ENCODE data around the gene C2CD2.

Gene C2CD2

DNA sequence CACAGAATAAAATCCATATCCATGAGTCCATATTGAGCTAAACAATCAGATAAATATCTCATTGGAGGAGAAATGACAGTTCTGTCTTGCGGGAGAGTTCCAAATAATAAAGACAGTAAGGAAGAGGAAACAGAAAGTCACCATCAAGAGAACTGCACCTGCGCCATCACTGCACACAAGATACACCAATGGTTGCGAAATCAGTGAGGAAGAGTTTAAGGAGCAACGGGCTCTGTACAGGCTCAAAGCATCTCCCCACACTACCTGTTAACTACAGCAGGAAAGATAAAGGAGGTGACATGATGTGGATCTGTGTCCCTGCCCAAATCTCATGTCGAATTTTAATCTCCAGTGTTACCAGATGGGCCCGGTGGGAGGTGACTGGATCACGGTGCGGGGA lies 7.8 kb downstream of the C2CD2 start:
- Histone ChIP-seq H3K36me3 (ENCODE audit: insufficient read depth, low read length) (no peaks in the 10 kb centered on the region), H3K9me3 (ENCODE audit: insufficient read depth, low read depth, low read length) (no peaks in the 10 kb centered on the region), H3K27ac (ENCODE audit: low read depth, low read length) (no peak overlapping the region), H3K27me3 (ENCODE audit: insufficient read depth, low read length) (no peaks in the 10 kb centered on the region), H3K4me1 (ENCODE audit: insufficient read depth, low read length) (peaks cover 7% of the 10 kb centered on the region; the same call in 1 of the 2 replicates), H3K9ac (ENCODE audit: low read depth, low read length) (no peak overlapping the region), H3K4me3 (ENCODE audit: low read length) (no peak overlapping the region)
- 94% methylated on average over 8 of the region's 8 CpGs for WGBS

DNA sequence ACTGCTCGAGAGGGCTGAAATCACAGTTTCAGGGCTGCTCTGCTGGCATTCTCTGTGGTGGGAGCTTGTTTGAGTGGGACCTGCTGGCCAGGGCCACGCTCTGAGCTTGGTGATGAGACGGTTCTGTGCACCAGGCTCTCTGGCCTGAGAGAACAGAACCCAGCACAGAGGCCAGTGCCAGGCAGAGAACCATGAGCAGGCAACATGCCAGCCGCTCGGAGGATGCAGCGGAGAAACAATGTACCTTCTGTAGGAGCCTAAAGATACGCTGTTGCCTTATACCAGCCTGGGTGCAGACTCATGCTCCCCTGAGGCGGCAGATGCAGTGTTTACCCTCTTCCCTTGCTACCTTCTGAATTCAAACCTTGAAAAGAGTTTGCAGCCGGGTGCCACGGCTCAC lies 10.0 kb downstream of the C2CD2 start:
- Histone ChIP-seq H3K9ac (ENCODE audit: low read depth, low read length) (no peak overlapping the region), H3K27ac (ENCODE audit: low read depth, low read length) (no peak overlapping the region), H3K4me3 (ENCODE audit: low read length) (no peak overlapping the region), H3K4me1 (ENCODE audit: insufficient read depth, low read length) (no peaks in the 10 kb centered on the region), H3K27me3 (ENCODE audit: insufficient read depth, low read length) (no peaks in the 10 kb centered on the region), H3K36me3 (ENCODE audit: insufficient read depth, low read length) (no peaks in the 10 kb centered on the region), H3K9me3 (ENCODE audit: insufficient read depth, low read depth, low read length) (no peaks in the 10 kb centered on the region)
- WGBS = 95% methylated on average over 10 of the region's 10 CpGs

DNA sequence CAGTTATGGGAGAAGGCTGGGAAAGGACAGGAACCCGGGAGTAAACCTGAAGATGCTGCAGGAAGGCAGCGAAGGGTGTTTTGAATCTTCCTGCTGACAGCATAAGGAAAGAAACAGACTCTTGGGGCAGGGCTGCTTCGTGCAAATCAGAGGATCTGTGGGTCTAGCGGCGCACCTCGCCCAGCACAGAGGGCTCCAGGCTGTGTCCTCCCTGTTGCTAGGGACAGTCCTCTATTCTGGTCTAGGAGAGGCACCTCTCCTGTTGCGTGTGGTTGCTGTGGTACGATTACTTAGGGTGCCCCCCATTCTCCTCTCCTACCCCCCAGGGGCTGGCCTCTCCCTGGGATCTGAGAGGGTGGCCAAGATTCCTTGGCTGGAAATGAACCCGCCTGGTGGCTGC lies 11.4 kb downstream of the C2CD2 start:
- Histone ChIP-seq H3K4me1 (ENCODE audit: insufficient read depth, low read length) (no peaks in the 10 kb centered on the region), H3K27ac (ENCODE audit: low read depth, low read length) (no peak overlapping the region), H3K9me3 (ENCODE audit: insufficient read depth, low read depth, low read length) (no peaks in the 10 kb centered on the region), H3K36me3 (ENCODE audit: insufficient read depth, low read length) (no peaks in the 10 kb centered on the region), H3K9ac (ENCODE audit: low read depth, low read length) (no peak overlapping the region), H3K4me3 (ENCODE audit: low read length) (no peak overlapping the region), H3K27me3 (ENCODE audit: insufficient read depth, low read length) (no peaks in the 10 kb centered on the region)
- 93% methylated on average over 9 of the region's 9 CpGs for WGBS

DNA sequence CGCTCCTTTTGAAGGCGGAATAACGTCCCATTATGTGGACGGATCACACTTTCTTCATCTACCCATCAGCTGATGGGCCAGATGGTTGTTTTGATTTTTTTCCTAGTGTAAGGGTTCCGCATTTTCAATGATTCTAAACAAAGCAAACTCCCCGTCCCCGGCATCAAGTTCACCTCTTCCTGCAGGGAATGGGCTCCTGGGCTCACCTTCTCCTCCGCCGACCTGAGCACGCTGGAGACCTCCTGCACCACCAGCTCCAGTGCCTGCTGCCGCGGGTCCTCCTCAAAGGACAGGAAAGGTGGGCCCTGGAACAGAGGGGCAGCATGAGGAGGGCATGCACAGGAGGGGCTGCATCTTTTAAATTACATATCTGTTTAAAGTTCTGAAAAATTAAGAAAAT lies 11.9 kb downstream of the C2CD2 start:
- no peaks in the 10 kb centered on the region for H3K27me3 ChIP-seq (ENCODE audit: insufficient read depth, low read length)
- no peak overlapping the region for H3K27ac ChIP-seq (ENCODE audit: low read depth, low read length)
- no peaks in the 10 kb centered on the region for H3K4me1 ChIP-seq (ENCODE audit: insufficient read depth, low read length)
- H3K4me3 ChIP-seq (ENCODE audit: low read length) = no peak overlapping the region
- no peak overlapping the region for H3K9ac ChIP-seq (ENCODE audit: low read depth, low read length)
- 93% methylated on average over 12 of the region's 12 CpGs for WGBS
- no peaks in the 10 kb centered on the region for H3K36me3 ChIP-seq (ENCODE audit: insufficient read depth, low read length)
- no peaks in the 10 kb centered on the region for H3K9me3 ChIP-seq (ENCODE audit: insufficient read depth, low read depth, low read length)

DNA sequence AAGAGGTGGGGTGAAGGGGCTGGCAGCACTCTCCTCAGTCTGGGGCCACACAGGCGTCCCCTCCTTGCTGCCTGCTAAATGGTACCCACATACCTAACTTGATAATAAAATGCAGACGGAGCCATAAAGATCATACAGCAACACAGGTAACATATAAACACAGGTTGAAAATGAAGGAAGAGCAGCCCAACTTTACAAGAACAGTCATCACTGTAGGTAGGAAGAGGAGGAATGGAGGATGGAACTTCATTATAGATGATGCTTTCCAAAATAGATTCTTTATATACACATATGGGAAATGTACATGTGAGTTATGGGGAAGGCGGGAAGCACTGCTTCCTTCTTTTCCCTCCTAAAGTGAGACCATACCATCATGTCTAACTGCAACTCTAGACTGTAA lies 13.4 kb downstream of the C2CD2 start:
- Histone ChIP-seq H3K27ac (ENCODE audit: low read depth, low read length) (no peak overlapping the region), H3K36me3 (ENCODE audit: insufficient read depth, low read length) (no peaks in the 10 kb centered on the region), H3K4me3 (ENCODE audit: low read length) (no peak overlapping the region), H3K9me3 (ENCODE audit: insufficient read depth, low read depth, low read length) (no peaks in the 10 kb centered on the region), H3K4me1 (ENCODE audit: insufficient read depth, low read length) (no peaks in the 10 kb centered on the region), H3K9ac (ENCODE audit: low read depth, low read length) (no peak overlapping the region), H3K27me3 (ENCODE audit: insufficient read depth, low read length) (no peaks in the 10 kb centered on the region)
- 100% methylated on average over 2 of the region's 3 CpGs for WGBS

DNA sequence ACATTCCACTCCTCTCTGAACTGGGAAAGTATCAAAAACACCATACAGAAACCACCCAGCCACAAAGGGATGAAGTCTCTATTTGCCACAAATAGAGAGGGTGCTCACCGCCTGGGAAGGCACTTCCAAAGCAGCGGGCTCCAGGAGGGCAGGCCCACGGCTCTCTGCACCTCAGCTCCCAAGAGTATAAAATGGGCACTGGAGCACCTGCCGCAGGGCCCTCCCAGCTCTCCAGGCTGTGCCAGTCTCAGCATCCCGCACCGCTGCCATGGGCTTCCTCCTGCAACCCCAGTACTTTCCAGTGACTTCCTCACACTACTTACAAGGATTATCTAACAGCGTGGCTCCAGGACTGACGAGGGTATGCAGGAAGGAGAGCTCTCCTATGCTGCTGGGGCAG lies 14.4 kb downstream of the C2CD2 start:
- Histone ChIP-seq H3K27me3 (ENCODE audit: insufficient read depth, low read length) (no peaks in the 10 kb centered on the region), H3K9ac (ENCODE audit: low read depth, low read length) (no peak overlapping the region), H3K4me1 (ENCODE audit: insufficient read depth, low read length) (no peaks in the 10 kb centered on the region), H3K4me3 (ENCODE audit: low read length) (no peak overlapping the region), H3K9me3 (ENCODE audit: insufficient read depth, low read depth, low read length) (no peaks in the 10 kb centered on the region), H3K27ac (ENCODE audit: low read depth, low read length) (no peak overlapping the region), H3K36me3 (ENCODE audit: insufficient read depth, low read length) (no peaks in the 10 kb centered on the region)
- WGBS = 94% methylated on average over 8 of the region's 8 CpGs

DNA sequence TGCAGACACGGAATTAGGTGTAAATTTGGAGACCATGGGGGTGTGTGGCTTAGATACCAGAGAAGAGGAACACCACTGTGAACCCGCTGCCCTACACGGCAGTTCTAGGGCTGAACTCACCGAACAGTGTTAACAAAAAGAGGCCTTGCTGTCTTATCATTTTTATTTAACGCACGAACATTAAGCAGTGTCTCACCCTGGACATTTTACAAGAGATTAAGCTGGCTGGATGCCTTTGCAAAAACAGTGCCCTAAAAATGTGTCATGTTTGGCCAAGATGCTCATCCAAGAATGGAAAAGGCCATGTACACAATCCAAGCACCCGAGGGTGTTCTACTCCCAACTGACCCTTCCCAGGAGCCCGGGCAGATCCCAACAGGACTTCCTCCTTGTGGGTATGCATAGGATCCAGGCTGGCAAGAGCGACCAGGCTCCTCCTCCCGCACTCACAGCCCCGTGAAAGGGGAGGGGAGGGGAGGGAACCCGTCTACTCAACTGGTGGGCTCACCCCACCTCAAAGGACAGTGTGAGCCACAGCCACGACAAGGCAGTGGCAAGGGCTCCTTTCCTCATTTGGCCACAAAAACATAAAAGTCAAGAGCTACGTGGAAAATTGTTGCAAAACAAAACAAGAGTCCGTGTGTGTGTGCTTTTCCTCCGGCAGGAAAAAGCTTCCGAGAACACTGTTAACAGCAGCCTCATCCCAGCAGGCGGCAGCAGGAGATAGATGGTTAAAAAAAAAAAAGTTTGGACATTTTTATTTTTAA lies 20.3 kb downstream of the C2CD2 start:
- H3K9me3 ChIP-seq (ENCODE audit: insufficient read depth, low read depth, low read length) = no peaks in the 10 kb centered on the region
- no peaks in the 10 kb centered on the region for H3K36me3 ChIP-seq (ENCODE audit: insufficient read depth, low read length)
- no peak overlapping the region for H3K9ac ChIP-seq (ENCODE audit: low read depth, low read length)
- no peaks in the 10 kb centered on the region for H3K27me3 ChIP-seq (ENCODE audit: insufficient read depth, low read length)
- H3K4me1 ChIP-seq (ENCODE audit: insufficient read depth, low read length) = peaks cover 14% of the 10 kb centered on the region
- WGBS = 79% methylated on average over 18 of the region's 18 CpGs
- no peak overlapping the region for H3K27ac ChIP-seq (ENCODE audit: low read depth, low read length)
- no peak overlapping the region for H3K4me3 ChIP-seq (ENCODE audit: low read length)

DNA sequence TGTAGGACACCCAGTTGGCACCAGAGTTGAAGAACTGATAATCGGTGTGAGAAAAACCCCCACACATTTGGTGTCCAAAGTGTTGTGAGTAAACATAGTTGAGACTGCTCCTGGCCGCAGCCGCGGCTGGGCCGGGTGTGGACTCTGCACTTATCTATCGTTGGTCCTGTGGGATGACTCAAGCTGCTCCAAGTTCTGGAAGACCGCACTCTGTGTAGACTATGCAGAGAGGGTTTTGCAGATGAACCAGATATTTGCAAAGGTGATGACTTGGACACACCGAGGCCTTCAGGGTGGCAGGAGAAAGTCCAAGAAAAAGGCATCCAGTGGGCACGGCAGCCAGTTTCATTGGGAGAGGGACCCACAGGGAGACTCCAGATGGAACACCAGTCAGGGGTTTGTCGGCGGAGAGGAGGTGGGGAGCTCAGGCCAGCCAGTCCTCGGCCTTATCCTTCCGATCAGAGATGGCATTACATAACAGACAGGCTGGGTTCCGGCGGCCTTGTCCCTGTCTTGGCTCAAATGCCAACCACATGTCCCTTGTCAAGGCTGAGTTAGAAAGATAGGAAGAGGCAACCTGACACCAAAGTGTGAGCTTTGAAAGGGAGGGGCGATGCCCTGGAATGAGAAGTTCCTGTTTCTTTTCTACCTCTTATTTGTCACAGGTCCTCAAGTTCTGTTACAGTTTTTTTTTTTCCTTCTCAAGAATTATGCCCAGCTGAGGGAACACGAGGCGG lies 21.1 kb downstream of the C2CD2 start:
- no peak overlapping the region for H3K4me3 ChIP-seq (ENCODE audit: low read length)
- 87% methylated on average over 18 of the region's 18 CpGs for WGBS
- H3K27ac ChIP-seq (ENCODE audit: low read depth, low read length) = no peak overlapping the region
- H3K9me3 ChIP-seq (ENCODE audit: insufficient read depth, low read depth, low read length) = no peaks in the 10 kb centered on the region
- H3K4me1 ChIP-seq (ENCODE audit: insufficient read depth, low read length) = peaks cover 14% of the 10 kb centered on the region
- no peaks in the 10 kb centered on the region for H3K27me3 ChIP-seq (ENCODE audit: insufficient read depth, low read length)
- no peak overlapping the region for H3K9ac ChIP-seq (ENCODE audit: low read depth, low read length)
- no peaks in the 10 kb centered on the region for H3K36me3 ChIP-seq (ENCODE audit: insufficient read depth, low read length)

DNA sequence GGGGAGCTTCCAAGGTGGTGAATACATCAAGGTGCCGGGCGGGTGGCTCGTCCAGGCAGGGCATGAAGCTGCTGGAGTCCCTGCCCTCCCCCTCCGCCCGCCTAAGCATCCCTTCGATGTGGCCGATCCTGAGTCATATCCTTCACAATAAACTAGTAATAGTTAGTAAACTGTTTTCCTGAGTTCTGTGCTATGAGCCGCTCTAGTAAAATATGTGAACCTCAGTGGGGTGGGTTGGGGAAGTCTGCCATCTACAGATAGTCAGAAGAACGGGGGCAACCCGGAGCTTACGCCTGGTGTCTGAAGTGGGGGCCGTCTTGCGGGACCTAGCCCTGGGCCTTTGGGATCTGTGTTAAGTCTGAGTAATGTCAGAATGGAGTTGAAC lies 21.6 kb downstream of the C2CD2 start:
- Histone ChIP-seq H3K27me3 (ENCODE audit: insufficient read depth, low read length) (no peaks in the 10 kb centered on the region), H3K4me1 (ENCODE audit: insufficient read depth, low read length) (peaks cover 14% of the 10 kb centered on the region), H3K4me3 (ENCODE audit: low read length) (no peak overlapping the region), H3K9me3 (ENCODE audit: insufficient read depth, low read depth, low read length) (no peaks in the 10 kb centered on the region), H3K9ac (ENCODE audit: low read depth, low read length) (no peak overlapping the region), H3K27ac (ENCODE audit: low read depth, low read length) (no peak overlapping the region), H3K36me3 (ENCODE audit: insufficient read depth, low read length) (no peaks in the 10 kb centered on the region)
- 92% methylated on average over 11 of the region's 13 CpGs for WGBS

DNA sequence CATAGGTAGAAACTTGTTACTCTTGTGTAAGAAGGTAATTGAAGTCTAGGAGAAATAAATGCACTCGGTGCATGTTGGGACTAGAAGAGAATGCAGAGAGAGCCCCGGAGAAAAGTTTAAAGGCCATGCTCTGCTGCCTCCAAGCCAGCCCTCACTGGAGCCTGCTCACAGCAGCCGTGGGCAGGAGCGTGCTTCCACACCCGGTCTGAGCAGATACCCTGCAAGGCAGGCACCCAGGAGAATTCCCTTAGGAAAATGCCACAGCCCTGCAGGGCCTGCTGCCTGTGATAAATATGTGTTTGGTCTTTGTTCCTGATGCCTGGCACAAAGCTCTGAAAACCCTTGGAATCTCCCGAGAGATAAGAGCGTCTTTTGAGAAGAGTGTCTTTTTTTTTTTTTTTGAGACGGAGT lies 22.8 kb downstream of the C2CD2 start:
- no peak overlapping the region for H3K4me3 ChIP-seq (ENCODE audit: low read length)
- H3K27me3 ChIP-seq (ENCODE audit: insufficient read depth, low read length) = no peaks in the 10 kb centered on the region
- 77% methylated on average over 7 of the region's 8 CpGs for WGBS
- no peaks in the 10 kb centered on the region for H3K36me3 ChIP-seq (ENCODE audit: insufficient read depth, low read length)
- no peak overlapping the region for H3K9ac ChIP-seq (ENCODE audit: low read depth, low read length)
- no peaks in the 10 kb centered on the region for H3K9me3 ChIP-seq (ENCODE audit: insufficient read depth, low read depth, low read length)
- H3K27ac ChIP-seq (ENCODE audit: low read depth, low read length) = no peak overlapping the region
- peaks cover 25% of the 10 kb centered on the region for H3K4me1 ChIP-seq (ENCODE audit: insufficient read depth, low read length)

DNA sequence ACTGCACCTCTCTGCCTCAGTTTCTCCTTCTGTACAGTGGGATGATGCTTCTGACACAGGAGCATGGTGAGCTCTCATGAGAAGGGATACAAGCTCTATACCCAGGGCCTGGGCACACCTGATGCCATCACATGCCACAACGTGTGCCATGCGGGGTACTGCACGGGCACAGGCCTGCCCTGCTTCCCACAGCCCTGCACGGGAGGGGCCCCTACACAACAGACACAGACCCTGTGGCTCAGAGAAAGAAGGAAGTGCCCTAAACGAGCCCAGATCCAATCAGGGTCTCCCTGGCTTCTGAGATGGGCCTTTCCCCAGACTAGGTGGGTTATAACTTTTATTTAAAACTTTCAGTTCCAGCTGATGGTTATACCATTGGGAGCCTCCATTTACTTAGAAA lies 24.6 kb downstream of the C2CD2 start:
- Histone ChIP-seq H3K9me3 (ENCODE audit: insufficient read depth, low read depth, low read length) (no peaks in the 10 kb centered on the region), H3K36me3 (ENCODE audit: insufficient read depth, low read length) (no peaks in the 10 kb centered on the region), H3K9ac (ENCODE audit: low read depth, low read length) (no peak overlapping the region), H3K4me1 (ENCODE audit: insufficient read depth, low read length) (peaks cover 31% of the 10 kb centered on the region), H3K4me3 (ENCODE audit: low read length) (no peak overlapping the region), H3K27ac (ENCODE audit: low read depth, low read length) (no peak overlapping the region), H3K27me3 (ENCODE audit: insufficient read depth, low read length) (no peaks in the 10 kb centered on the region)
- 95% methylated on average over 5 of the region's 5 CpGs for WGBS

Measured in HUES64 (cell line).